ENCODE measurements around the gene MID1.
"Not testable (repeated sequence)": the region's sequence is repeated elsewhere in the genome, so short reads cannot be mapped to it uniquely, and the experiment has no call there.

Gene MID1

GRCh38 chrX:10617186-10617998 is 3.0 kb downstream of the MID1 start:
- no peak for DNase-seq (ENCODE audit: low spot score)

DNA sequence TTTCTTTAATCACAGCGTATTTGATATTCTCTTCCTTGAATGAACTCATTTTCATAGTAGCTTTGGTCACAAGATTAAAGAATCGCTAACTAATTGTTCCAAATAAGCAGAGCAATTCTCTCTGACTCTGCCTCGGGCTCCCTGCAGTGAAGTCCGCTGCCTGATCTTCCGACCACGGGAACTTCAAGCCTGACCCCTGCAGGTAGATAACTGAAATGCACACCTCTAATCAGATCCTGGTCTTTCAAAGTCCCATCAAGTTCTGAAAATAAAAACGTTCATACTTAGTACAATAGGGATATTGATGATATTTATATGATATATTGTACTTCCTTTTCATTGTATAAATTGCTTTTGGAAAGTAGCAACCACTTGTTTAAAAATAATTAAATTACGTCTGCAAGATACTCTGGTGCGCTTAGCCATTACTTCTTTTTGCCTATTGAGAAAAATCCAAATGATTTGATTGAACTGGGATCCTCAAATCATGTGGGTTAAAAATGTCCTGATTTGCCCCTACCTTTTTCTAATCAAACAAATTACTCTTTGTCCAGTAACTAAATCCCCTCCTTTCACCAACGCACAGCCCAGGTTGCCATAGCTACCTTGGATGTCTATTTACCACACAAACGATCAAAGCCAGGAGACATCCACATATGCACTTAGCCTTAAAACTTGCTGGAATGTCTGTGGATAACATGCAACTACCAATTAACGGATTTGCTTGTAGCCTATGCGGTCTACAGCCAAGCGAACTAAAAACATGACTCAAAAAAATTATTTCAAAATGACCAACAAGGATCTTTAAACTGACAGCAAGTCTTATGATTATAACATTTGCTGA is 4.2 kb downstream of the MID1 start:
- peak; percentile 65 for DNase-seq (ENCODE audit: low spot score)

DNA sequence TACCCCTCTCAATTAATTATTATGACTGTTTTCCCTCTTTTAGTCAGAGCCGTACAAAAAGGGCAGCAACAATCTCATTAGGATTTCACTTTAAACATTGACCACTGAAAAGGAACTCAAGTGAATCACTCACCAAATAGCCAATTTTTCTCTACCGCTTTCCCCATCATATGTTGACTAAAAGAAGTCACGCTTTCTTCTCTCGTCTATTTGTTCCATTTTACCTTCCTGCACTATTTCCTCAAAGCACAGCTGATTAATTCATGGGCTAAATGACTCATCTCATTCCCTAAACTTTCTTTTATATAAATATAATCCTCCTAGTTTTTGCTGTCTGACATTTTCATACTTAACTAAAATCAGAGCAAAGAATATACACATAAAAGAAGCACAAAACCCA is 8.2 kb downstream of the MID1 start:
- DNase-seq (ENCODE audit: low spot score) = no peak

DNA sequence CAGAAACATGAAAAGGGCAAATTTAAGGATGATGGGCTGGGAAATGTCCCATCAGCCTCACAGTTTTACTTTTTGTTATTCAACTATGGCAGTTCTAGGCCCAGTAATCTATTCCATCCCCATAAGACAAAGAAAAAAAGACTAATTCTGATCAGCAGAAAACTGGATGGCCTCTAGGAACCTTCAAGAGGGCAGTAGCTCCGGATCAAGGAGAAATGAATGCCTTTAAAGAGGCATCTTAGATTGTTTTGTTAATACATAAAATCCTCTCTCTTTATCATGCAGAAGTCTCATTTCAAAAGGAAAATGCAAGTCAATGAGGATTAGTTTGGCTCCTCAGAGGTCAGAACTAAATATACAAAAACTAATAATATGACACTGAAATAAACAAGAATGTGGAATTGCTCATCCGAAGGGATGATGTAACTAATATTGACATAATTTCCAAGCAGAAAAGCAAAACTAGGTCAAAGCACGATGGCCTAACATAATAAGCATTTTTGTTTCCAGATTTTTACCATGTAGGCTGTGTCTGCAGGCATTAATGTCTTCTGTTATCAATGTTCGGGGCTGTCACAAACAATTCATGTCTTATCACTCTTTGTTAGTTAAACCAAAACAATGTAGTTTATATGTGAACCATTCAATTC is 8.8 kb downstream of the MID1 start:
- DNase-seq (ENCODE audit: low spot score) = no peak

GRCh38 chrX:10608099-10608498 is 12.3 kb downstream of the MID1 start:
- no peak for DNase-seq (ENCODE audit: low spot score)

DNA sequence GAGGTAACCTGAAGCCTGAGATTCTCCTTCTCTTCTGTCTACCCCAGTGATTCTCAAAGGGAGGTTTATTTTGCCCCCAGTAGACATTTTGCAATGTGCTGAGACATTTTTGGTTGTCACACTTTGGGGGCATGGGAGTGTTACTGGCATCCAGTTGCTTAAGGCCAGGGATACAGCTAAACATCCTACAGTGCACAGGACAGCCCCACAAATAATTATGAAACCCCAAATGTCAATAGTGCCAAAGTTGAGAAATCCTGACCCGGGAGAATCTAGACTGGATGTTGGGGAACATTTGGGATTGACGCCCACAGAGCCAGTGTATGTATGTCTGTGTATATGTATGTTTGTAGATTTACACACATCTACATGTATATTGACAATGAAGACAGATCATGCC is 13.2 kb downstream of the MID1 start:
- no peak for DNase-seq (ENCODE audit: low spot score)

- no peak for DNase-seq (ENCODE audit: low spot score)
Measured at GRCh38 chrX:10603612-10604011, 16.8 kb downstream of the MID1 start.

GRCh38 chrX:10602646-10603045 is 17.7 kb downstream of the MID1 start:
- no peak for DNase-seq (ENCODE audit: low spot score)

DNA sequence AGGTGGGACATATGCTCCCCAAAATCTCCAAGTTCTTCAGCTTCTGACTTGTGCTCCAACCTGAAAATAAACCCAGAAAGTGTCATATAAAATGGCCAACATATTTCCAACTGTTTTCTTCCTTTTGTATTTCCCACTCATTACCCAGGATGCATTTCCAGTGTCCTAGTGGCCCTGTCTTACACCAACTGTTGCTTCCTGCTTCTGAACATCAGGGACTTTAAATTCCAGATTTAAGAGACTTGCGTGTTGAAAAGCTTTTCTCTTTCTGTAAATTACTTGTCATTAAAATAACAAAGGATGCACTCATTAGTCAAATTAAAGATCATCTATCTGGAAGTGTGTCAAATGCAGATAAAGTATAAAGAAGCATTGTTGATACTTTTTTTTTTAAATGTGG is 19.9 kb downstream of the MID1 start:
- no peak for DNase-seq (ENCODE audit: low spot score)

DNA sequence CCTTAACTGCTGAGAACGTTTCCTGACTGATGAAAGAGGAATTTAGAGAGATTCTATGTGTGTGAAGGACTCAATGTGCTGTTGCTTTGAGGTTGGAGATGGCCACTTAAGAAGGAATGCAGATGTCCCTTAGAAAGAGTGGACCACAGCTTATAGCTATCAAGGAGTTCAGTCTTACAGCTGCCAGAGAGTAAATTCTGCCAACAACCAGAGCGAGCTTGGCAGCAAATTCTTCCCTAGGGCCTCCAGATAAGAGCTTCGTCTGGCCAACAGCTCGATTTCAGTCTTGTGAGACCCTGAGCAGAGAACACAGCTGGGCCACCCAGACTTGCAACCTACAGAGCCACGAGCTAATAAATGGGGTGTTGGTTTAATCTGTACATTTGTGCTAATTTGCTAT is 21.8 kb downstream of the MID1 start:
- DNase-seq (ENCODE audit: low spot score) = no peak

DNA sequence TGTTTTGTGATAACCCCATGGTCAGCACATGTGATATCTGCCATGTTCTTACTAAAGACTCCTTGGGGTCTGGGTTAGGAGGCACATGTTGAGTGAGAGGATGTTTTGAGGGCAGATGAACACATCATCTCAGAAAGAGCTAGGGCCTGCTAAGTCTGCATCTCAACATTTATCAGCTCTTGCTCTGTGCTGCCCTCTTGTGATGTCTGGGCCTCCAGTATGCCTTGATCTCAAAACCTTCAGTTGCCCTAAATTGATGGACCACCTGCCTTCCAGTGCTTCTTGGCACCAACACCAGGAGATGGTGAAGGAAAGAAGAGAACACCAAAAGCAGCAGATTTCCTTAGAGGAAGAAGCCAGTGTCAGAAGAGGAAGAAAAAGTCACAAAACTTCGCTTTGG is 22.5 kb downstream of the MID1 start:
- peak; percentile 26 for DNase-seq (ENCODE audit: low spot score)

DNA sequence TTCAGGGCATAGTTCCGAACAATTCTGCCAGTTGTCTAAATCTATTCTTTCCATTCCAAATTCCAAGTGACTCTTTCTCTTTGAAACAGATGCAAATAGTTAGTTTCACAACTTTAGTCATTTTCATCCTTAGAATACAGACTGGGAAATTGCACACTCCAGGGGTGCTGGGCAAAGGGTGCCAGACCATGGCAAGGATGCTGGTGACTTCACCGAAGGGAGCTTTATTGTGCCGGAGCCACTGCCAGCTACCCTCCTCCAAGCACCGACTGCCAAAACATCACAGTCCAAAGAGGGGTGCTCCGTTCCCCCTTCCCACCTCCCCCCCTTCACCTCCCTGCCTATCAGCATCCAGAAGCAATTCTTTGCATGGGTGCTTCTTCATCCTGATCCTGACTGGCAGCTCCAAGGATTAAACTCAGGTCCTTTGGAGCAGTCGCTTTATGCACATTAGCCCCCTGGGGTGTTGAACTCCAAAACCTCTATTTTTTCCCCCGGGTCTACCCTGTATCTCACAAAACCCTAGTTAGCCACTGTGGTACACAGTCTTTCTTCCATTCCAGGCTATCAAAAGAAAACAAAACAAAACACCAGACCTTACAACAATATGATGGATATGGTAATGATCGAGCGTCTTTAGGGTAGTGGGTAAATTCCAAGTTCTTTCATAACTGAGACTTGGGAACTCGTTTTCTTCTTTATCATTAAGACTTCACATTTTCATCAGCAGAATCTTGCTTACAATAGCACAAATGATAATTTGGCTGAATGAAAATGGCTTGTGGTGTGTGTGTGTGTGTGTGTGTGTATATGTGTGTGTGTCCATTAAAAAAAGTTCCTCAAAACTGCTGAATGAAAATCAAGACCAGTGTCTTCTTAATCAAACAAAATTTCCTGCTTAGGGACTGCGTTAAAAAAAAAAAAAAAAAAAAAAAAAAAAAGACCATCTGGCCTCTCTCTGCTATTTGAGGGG is 28.7 kb downstream of the MID1 start:
- no peak for DNase-seq (ENCODE audit: low spot score)

GRCh38 chrX:10589787-10590186 is 30.6 kb downstream of the MID1 start:
- not testable (repeated sequence) for DNase-seq (ENCODE audit: low spot score)

DNA sequence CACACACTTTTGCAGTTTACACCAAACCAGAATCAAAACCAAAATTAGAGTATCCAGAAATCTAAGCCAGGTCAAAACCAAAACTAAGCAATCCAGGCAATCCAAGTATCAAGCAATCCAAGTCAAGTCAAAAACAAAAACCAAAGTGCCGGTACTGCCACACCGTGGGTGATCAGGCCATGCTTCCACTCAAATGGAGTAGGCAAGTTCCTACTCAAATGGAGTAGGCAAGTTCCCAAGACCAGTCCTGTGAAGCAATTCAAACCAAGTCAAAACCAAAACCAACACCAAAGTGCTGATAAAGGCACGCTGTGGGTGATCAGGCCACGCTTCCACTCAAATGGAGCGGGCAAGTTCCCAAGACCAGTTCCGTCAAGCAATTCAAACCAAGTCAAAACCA is 31.3 kb downstream of the MID1 start:
- no peak for DNase-seq (ENCODE audit: low spot score)

DNA sequence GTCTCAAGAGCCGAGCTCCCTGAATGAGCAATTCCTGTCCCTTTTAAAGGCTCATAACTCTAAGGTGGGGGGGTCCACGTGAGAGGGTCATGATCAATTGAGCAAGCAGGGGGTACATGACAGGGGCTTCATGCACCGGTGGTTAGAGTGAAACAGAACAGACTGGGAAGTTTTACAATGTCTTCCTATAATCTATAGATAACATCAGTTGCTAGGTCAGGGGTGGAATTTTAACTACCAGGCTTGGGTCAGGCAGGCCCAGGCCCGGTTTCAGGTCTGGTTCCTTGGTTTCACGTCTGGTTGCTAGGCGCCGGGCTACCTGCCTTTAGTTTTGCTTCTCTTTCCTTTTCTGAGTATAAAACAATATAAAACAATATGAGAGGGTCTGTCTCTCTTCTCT is 35.5 kb downstream of the MID1 start:
- DNase-seq (ENCODE audit: low spot score) = not testable (repeated sequence)

- no peak for DNase-seq (ENCODE audit: low spot score)
Measured at GRCh38 chrX:10582945-10583344, 37.4 kb downstream of the MID1 start.

DNA sequence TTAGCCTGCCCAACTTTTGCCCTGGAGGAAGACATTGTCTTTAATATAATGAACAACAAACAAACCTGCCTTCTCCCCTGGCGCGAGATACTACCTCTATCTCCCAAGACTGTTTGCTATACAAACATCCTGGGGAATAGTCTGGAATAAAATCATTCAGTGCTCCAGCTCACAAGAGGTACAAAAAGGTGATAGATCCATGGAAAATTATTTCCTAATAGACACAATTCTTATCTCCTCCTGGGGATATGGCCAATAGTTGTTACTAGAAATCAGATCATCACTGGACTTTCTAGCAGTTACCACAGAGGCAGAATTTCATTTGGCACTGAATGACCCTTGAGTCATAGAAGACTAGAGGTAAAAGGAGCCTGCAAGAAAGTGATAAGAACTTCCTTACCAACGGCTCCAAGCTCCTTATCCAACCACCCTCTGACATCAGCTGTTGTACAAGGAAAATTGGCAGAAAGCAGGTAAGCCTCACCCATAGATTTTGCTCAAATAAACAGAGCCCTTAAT is 38.1 kb downstream of the MID1 start:
- DNase-seq (ENCODE audit: low spot score) = no peak

GRCh38 chrX:10579112-10580011 is 41.0 kb downstream of the MID1 start:
- no peak for DNase-seq (ENCODE audit: low spot score)

DNA sequence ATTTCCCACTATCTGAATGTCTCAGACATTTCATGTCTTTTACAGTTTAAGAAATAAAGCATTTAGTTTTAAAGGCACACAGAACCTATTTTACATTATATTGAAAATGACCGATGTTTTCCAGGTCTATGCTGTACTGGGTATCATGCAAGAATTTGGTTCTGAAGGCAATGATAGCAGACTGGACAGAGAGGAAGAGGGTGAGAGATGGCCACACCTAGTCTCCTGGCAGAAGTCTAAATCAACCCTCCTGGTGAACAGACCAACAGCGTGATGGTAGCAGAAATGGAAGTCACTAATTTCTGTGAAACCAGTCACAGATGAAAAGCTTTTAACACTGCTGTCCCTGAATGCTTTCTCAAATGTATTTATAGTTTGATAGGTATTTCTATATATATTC is 41.9 kb downstream of the MID1 start:
- DNase-seq (ENCODE audit: low spot score) = no peak

DNA sequence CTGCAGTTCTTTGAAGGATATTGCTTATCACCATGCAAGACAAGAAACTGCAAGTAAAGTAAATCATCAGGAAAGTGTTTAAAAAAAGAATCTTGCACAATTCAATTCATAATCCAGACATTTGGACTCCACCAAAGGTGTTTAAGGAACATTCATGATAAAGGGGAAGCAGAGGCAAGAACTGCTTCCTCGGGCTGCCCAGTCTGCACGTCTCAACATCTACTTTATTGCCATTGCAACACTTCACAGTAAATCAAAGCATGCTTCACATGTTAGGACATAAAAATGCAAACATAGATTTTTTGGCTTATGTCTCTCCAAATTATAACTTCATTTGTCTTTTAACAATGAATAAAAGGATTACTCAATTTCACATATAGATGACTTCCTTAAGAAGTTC is 42.5 kb downstream of the MID1 start:
- no peak for DNase-seq (ENCODE audit: low spot score)
